ENCODE measurements around the gene LSM4. TPM values are rescaled to one million over a fixed set of nuclear protein-coding genes. Genes with fewer than 3 reads are reported as not detected.

The LSM4 gene
- total RNA-seq, 1 donor from 2014 or later: 440 TPM

- Mint-ChIP-seq H3K4me3 (no peak overlapping the region), H3K27me3 (ENCODE audit: insufficient read depth, low read depth) (peaks cover 12% of the 10 kb centered on the region), H3K4me1 (peaks cover 25% of the 10 kb centered on the region), H3K9me3 (peaks cover 4% of the 10 kb centered on the region), H3K27ac (no peak overlapping the region), H3K36me3 (no peaks in the 10 kb centered on the region)
- H2AFZ ChIP-seq (replicated peaks): no peak overlapping the region
- H3K27me3 ChIP-seq: no peaks in the 10 kb centered on the region
- peaks cover under 1% of the 10 kb centered on the region for H4K20me1 ChIP-seq (ENCODE audit: low read depth)
- TF ChIP-seq EZH2phosphoT487 (IDR thresholded peaks at IDR 0.05) (no peak), EZH2 (IDR thresholded peaks at IDR 0.05) (no peak), CTCF (IDR thresholded peaks at IDR 0.05) (no peak)
- no peaks in the 10 kb centered on the region for H3K79me2 ChIP-seq (ENCODE audit: low read depth)
- DNase-seq (ENCODE audit: low spot score): no peak
- H3K4me3 ChIP-seq: no peak overlapping the region
- H3K4me2 ChIP-seq: no peak overlapping the region
- H3K9ac ChIP-seq: no peak overlapping the region
- no peaks in the 10 kb centered on the region for H3K9me3 ChIP-seq (ENCODE audit: low read depth)
- peaks cover 9% of the 10 kb centered on the region for H3K4me1 ChIP-seq
- no peak overlapping the region for H3K27ac ChIP-seq
- no peaks in the 10 kb centered on the region for H3K36me3 ChIP-seq
- H3F3A ChIP-seq (ENCODE audit: low read depth): peaks cover 21% of the 10 kb centered on the region
Measured at GRCh38 chr19:18299654-18300053, 23.2 kb downstream of the LSM4 start.

GRCh38 chr19:18298601-18299000 is 24.3 kb downstream of the LSM4 start:
- H3K36me3 ChIP-seq: no peaks in the 10 kb centered on the region
- H2AFZ ChIP-seq (replicated peaks): no peak overlapping the region
- H3K9ac ChIP-seq: no peak overlapping the region
- no peaks in the 10 kb centered on the region for H3K9me3 ChIP-seq (ENCODE audit: low read depth)
- Mint-ChIP-seq H3K27me3 (ENCODE audit: insufficient read depth, low read depth) (peaks cover 15% of the 10 kb centered on the region), H3K4me1 (peaks cover 26% of the 10 kb centered on the region), H3K36me3 (no peaks in the 10 kb centered on the region), H3K9me3 (peaks cover 4% of the 10 kb centered on the region), H3K27ac (no peak overlapping the region), H3K4me3 (no peak overlapping the region)
- H3K27me3 ChIP-seq: no peaks in the 10 kb centered on the region
- H3K4me3 ChIP-seq: no peak overlapping the region
- no peak for DNase-seq (ENCODE audit: low spot score)
- TF ChIP-seq EZH2phosphoT487 (IDR thresholded peaks at IDR 0.05) (no peak), CTCF (IDR thresholded peaks at IDR 0.05) (no peak), EZH2 (IDR thresholded peaks at IDR 0.05) (no peak)
- no peaks in the 10 kb centered on the region for H3K79me2 ChIP-seq (ENCODE audit: low read depth)
- H3K27ac ChIP-seq: no peak overlapping the region
- peaks cover 21% of the 10 kb centered on the region for H3F3A ChIP-seq (ENCODE audit: low read depth)
- peaks cover 8% of the 10 kb centered on the region for H3K4me1 ChIP-seq
- H4K20me1 ChIP-seq (ENCODE audit: low read depth): no peaks in the 10 kb centered on the region
- H3K4me2 ChIP-seq: no peak overlapping the region

- no peaks in the 10 kb centered on the region for H4K20me1 ChIP-seq (ENCODE audit: low read depth)
- peaks cover 4% of the 10 kb centered on the region for H3K9me3 Mint-ChIP-seq
Measured at GRCh38 chr19:18297308-18297707, 25.6 kb downstream of the LSM4 start.

More at GRCh38 chr19:18297308-18297707, 25.6 kb downstream of the LSM4 start:
- H3K4me3 Mint-ChIP-seq: no peak overlapping the region
- DNase-seq (ENCODE audit: low spot score): no peak
- peaks cover 15% of the 10 kb centered on the region for H3K27me3 Mint-ChIP-seq (ENCODE audit: insufficient read depth, low read depth)
- Histone ChIP-seq H3K4me1 (peaks cover 16% of the 10 kb centered on the region), H3F3A (ENCODE audit: low read depth) (peaks cover 30% of the 10 kb centered on the region), H3K4me2 (no peak overlapping the region), H3K27ac (no peak overlapping the region), H3K27me3 (no peaks in the 10 kb centered on the region), H3K79me2 (ENCODE audit: low read depth) (no peaks in the 10 kb centered on the region), H2AFZ (replicated peaks) (no peak overlapping the region), H3K9me3 (ENCODE audit: low read depth) (no peaks in the 10 kb centered on the region), H3K4me3 (no peak overlapping the region), H3K36me3 (no peaks in the 10 kb centered on the region), H3K9ac (no peak overlapping the region)
- H3K27ac Mint-ChIP-seq: peak overlapping the region; percentile 83
- H3K36me3 Mint-ChIP-seq: no peaks in the 10 kb centered on the region
- peaks cover 30% of the 10 kb centered on the region for H3K4me1 Mint-ChIP-seq
- no peak for TF ChIP-seq EZH2phosphoT487 (IDR thresholded peaks at IDR 0.05)
- TF ChIP-seq EZH2 (IDR thresholded peaks at IDR 0.05): no peak
- TF ChIP-seq CTCF (IDR thresholded peaks at IDR 0.05): no peak

All from neural progenitor cell (in vitro differentiated cells).